MCF 10A (cell line): ENCODE results near the gene CDKN3. TPM values are rescaled to one million over a fixed set of nuclear protein-coding genes. Genes with fewer than 3 reads are reported as not detected.

Experiments used
- BruUV-seq: library from RNA; stranded (reverse); fragments of 400-500 nt; replicated peaks from 2 replicates; lab custom pipeline; 2021; lab: Mats Ljungman, UMichigan
- CTCF ChIA-PET: fragments of 300-600 bp; sonication (Branson Sonifier 250); formaldehyde crosslinking; extraction: SDS; loops from one replicate; lab custom pipeline; 2021; ENCODE audit warnings: antibody characterized with exemption, inconsistent platforms; lab: Yijun Ruan, JAX
- POLR2A ChIA-PET: fragments of 300-600, 350-650 bp; sonication (Branson Sonifier 250); formaldehyde crosslinking; extraction: SDS; loops from one replicate; lab custom pipeline; 2020; ENCODE audit warnings: antibody characterized with exemption, inconsistent platforms; lab: Yijun Ruan, JAX
- DNase-seq: peaks from one replicate; pipeline ENCODE4 v3.0.0-alpha.2; 2018; ENCODE audit not compliant: unreplicated experiment
- H3K27ac Mint-ChIP-seq: one replicate; pipeline ENCODE4 v1.8.0; 2022; ENCODE audit warnings: mild to moderate bottlenecking, low read depth, mixed read lengths; ENCODE audit not compliant: unreplicated experiment
- H3K27me3 Mint-ChIP-seq: one replicate; pipeline ENCODE4 v1.8.0; 2022; ENCODE audit warnings: mixed read lengths; ENCODE audit not compliant: insufficient read depth, unreplicated experiment
- H3K36me3 Mint-ChIP-seq: one replicate; pipeline ENCODE4 v1.8.0; 2022; ENCODE audit warnings: mild to moderate bottlenecking, moderate library complexity, mixed read lengths; ENCODE audit not compliant: insufficient read depth, unreplicated experiment
- H3K4me1 Mint-ChIP-seq: one replicate; pipeline ENCODE4 v1.8.0; 2022; ENCODE audit warnings: mixed read lengths; ENCODE audit not compliant: insufficient read depth, unreplicated experiment
- H3K4me3 Mint-ChIP-seq: one replicate; pipeline ENCODE4 v1.8.0; 2022; ENCODE audit warnings: mild to moderate bottlenecking, moderate library complexity, mixed read lengths; ENCODE audit not compliant: unreplicated experiment
- H3K9me3 Mint-ChIP-seq: one replicate; pipeline ENCODE4 v1.8.0; 2022; ENCODE audit warnings: mixed read lengths; ENCODE audit not compliant: unreplicated experiment
- intact Hi-C: fragments of 100-400 bp; cut with micrococcal nuclease; formaldehyde crosslinking; loops from 2 replicates; pipeline ENCODE4 v1.14.1; 2022
- total RNA-seq: library from RNA; stranded (reverse); gene quantifications from 2 replicates; pipeline ENCODE4 v1.2.3, GENCODE V29; 2022
- TF ChIP-seq, protein P1 (sequence below): fragments of 200-600 bp; IDR thresholded peaks from one replicate; pipeline ENCODE4 v1.8.0; 2022; ENCODE audit warnings: antibody characterized with exemption, mild to moderate bottlenecking; ENCODE audit not compliant: unreplicated experiment

CDKN3 gene
- total RNA-seq, 1 experiment from 2014 or later = 66.5 TPM

DNA sequence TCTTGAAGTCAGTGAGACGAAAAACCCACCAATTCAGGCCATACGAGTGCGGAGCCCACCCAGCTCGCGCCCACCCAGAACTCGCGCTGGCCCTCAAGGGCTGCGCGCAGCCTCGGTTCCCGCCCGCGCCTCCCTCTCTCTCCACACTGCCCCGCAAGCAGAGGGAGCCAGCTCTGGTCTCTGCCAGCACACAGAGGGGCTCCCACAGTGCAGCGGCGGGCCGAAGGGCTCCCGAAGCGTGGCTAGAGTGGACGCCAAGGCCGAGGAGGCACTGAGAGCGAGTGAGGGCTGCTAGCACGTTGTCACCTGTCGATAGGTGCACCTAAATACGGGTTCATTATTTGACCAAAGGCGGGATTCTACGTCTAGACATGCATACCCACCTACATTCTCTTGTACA lies 2.2 kb upstream of the CDKN3 start:
- ChIA-PET POLR2A (interaction anchor here (0.9 kb wide), 1 partner anchor 1010 kb away, joined by 3 read pairs; no protein-coding TSS in a partner anchor), CTCF (interaction anchor here (0.7 to 2.1 kb wide), 3 partner anchors 9 to 1752 kb away, joined by 3 to 4 read pairs (median 4); no protein-coding TSS in a partner anchor)
- H3K36me3 Mint-ChIP-seq = peaks cover 16% of the 10 kb centered on the region
- no peak overlapping the region for H3K27ac Mint-ChIP-seq
- BruUV-seq = no TSS peak
- no peaks in the 10 kb centered on the region for H3K9me3 Mint-ChIP-seq
- no peak overlapping the region for H3K4me3 Mint-ChIP-seq
- H3K4me1 Mint-ChIP-seq = peaks cover 16% of the 10 kb centered on the region
- TF ChIP-seq, protein P1, sequence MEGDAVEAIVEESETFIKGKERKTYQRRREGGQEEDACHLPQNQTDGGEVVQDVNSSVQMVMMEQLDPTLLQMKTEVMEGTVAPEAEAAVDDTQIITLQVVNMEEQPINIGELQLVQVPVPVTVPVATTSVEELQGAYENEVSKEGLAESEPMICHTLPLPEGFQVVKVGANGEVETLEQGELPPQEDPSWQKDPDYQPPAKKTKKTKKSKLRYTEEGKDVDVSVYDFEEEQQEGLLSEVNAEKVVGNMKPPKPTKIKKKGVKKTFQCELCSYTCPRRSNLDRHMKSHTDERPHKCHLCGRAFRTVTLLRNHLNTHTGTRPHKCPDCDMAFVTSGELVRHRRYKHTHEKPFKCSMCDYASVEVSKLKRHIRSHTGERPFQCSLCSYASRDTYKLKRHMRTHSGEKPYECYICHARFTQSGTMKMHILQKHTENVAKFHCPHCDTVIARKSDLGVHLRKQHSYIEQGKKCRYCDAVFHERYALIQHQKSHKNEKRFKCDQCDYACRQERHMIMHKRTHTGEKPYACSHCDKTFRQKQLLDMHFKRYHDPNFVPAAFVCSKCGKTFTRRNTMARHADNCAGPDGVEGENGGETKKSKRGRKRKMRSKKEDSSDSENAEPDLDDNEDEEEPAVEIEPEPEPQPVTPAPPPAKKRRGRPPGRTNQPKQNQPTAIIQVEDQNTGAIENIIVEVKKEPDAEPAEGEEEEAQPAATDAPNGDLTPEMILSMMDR = no peak
- no peak for DNase-seq
- intact Hi-C loops = no loop called here
- no peaks in the 10 kb centered on the region for H3K27me3 Mint-ChIP-seq

DNA sequence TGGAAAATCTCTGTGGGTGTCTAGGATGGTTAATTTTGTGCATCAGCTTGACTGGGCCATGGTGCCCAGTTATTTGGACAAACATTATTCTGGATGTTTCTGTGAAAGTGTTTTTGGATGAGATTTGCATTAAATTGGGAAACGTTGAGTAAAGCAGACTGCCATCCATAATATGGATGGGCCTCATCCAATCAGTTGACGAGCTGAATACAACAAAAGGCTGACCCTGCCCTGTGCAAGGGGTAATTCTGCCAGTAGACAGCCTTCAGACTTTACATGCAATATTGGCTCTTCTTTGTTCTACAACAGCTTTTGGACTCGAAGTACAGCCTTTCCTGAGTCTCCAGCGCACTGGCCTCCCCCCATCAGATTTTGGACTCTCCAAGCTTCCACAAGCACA lies 1.5 kb upstream of the CDKN3 start:
- no TSS peak for BruUV-seq
- peaks cover 16% of the 10 kb centered on the region for H3K36me3 Mint-ChIP-seq
- no peaks in the 10 kb centered on the region for H3K27me3 Mint-ChIP-seq
- intact Hi-C loops = no loop called here
- CTCF ChIA-PET = interaction anchor here (0.6 to 2.3 kb wide), 7 partner anchors 8 to 870 kb away, joined by 3 to 9 read pairs (median 5); no protein-coding TSS in a partner anchor
- POLR2A ChIA-PET = interaction anchor here (0.9 to 3.2 kb wide), 2 partner anchors 51 to 1011 kb away, joined by 3 to 11 read pairs; no protein-coding TSS in a partner anchor
- TF ChIP-seq, protein P1 = no peak
- H3K9me3 Mint-ChIP-seq = no peaks in the 10 kb centered on the region
- peaks cover 16% of the 10 kb centered on the region for H3K4me1 Mint-ChIP-seq
- no peak overlapping the region for H3K4me3 Mint-ChIP-seq
- DNase-seq = no peak
- H3K27ac Mint-ChIP-seq = no peak overlapping the region

DNA sequence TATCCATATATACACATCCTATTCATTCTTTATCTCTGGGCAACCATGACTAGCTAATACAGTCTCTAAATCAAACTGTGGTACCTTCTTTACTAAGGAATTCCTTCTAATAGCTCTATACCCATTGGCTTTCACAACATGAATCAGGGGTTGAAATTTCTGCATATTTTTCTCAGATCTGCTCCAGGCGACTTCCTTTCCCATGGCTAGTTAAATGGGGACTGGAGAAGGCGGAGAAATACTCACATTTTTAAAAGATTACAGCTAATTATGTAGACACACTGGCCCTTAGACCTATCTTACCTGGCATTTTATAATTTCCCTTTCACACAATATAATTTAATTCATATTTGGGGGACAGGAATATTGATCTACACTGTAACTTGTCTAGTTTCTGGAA lies 1.1 kb upstream of the CDKN3 start:
- Mint-ChIP-seq H3K4me3 (no peak overlapping the region), H3K27ac (no peak overlapping the region), H3K27me3 (no peaks in the 10 kb centered on the region), H3K9me3 (no peaks in the 10 kb centered on the region), H3K36me3 (peaks cover 16% of the 10 kb centered on the region), H3K4me1 (peaks cover 16% of the 10 kb centered on the region)
- DNase-seq = no peak
- TF ChIP-seq, protein P1 = no peak
- BruUV-seq = no TSS peak
- ChIA-PET CTCF (interaction anchor here (0.6 to 2.3 kb wide), 6 partner anchors 8 to 342 kb away, joined by 3 to 9 read pairs (median 5); no protein-coding TSS in a partner anchor), POLR2A (interaction anchor here (0.9 to 3.2 kb wide), 4 partner anchors 28 to 1011 kb away, joined by 3 to 11 read pairs (median 4); partner anchors contain the start of gene GMFB)
- intact Hi-C loops = no loop called here

DNA sequence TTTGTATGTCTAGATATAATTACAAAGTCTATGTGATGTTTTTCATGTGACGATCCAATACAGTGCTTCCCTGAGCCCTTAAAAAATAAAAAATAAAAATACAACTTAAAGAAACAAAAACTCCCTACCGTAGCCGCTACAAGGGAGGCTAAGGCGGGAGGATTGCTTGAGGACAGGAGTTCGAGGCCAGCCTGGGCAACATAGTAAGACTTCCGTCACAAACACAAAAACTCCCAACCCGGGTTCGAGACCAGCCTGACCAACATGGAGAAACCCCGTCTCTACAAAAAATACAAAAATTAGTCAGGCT lies 669 bp upstream of the CDKN3 start:
- Mint-ChIP-seq H3K4me3 (peak overlapping the region; percentile 85), H3K4me1 (peaks cover 16% of the 10 kb centered on the region), H3K27me3 (no peaks in the 10 kb centered on the region), H3K27ac (peak overlapping the region; percentile 37), H3K9me3 (no peaks in the 10 kb centered on the region), H3K36me3 (peaks cover 16% of the 10 kb centered on the region)
- TF ChIP-seq, protein P1 = no peak
- CTCF ChIA-PET = interaction anchor here (0.6 to 2.3 kb wide), 10 partner anchors 8 to 565 kb away, joined by 3 to 9 read pairs (median 4); partner anchors contain the start of gene GMFB
- POLR2A ChIA-PET = interaction anchor here (0.6 to 3.2 kb wide), 11 partner anchors 8 to 335 kb away, joined by 3 to 16 read pairs (median 4); partner anchors contain the start of genes CGRRF1 and GMFB
- BruUV-seq = TSS peak; percentile 87
- DNase-seq = no peak
- intact Hi-C loops = no loop called here
